SW 1271 (cell line): ENCODE measurements around the gene SLC38A4.
"Not testable (repeated sequence)": the region's sequence is repeated elsewhere in the genome, so short reads cannot be mapped to it uniquely, and the experiment has no call there.

ENCODE experiments used
- DNase-seq, 2 experiments: peaks; one replicate each; lab custom pipeline; 2025; lab: John Stamatoyannopoulos, UW

The SLC38A4 gene

GRCh38 chr12:46775796-46776195, 50.0 kb downstream of the SLC38A4 start:
- DNase-seq = no peak

- no peak for DNase-seq
These were observed 51.5 kb downstream of the SLC38A4 start for GRCh38 chr12:46774322-46774633.

DNA sequence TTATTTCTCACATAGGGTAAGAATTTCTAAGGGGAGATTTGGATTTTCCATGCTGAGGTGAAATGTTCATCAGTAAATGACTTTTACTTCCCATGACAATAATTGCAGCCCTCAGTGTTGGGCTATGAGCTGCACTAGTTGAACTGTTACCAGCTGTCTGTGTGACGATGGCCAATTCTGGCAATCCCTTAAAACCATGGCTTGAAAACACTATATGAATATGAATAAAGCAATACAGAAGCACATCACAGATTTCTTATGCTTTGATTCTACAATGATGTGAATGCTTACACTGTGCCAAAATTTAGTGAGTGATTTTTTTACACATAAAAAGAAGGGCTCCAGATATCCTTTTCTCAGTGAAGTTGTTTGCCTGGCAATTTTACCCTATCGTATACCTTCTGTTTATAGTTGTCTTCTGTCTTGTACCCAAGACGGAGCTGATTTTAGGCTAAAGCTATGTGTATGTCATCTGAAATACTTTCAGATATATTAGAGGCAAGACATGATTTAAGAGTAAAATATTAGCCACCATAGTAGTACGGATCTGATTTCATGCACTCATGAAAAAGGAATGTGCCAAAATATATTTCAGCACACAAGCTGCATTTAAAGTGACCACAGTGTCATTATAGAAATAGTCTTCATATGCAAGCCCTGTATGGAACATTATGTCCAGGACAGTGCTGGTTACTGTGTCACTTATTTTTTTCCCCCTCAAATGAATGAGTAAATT, 52.0 kb downstream of the SLC38A4 start:
- no peak for DNase-seq

- DNase-seq = no peak
These were observed 54.4 kb downstream of the SLC38A4 start for GRCh38 chr12:46771268-46771827.

DNA sequence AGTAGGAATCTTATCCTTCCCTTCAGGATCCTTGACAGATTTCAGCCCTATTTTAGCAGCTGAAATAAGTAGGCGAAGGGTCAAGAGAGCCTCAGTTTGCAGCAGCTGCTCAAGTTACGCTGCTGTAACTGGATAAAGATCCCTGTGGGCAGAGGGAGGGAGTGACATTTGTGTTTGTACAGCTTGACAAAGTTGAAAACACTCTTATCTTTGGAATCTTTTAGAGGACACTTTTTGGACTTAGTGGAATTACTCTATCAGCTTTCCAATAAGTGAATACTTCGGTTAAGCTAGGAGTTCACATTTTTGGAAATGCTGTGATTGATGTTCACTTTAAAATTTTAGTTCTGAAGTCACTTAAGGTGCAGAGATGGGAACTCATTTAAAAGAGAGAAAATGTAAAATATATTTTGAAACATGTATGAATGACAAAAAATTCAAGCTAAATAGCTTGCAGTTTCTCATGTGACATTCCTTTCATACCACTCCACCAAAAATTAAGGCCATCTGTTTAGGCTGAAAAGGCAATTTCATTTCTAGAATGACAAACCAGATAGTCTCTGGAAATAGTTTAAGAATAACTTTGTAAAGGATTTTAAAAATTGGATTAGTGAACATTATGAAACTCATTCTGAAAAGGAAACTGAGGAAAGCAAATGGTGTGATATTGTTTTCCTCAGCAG, 55.2 kb downstream of the SLC38A4 start:
- no peak for DNase-seq

DNA sequence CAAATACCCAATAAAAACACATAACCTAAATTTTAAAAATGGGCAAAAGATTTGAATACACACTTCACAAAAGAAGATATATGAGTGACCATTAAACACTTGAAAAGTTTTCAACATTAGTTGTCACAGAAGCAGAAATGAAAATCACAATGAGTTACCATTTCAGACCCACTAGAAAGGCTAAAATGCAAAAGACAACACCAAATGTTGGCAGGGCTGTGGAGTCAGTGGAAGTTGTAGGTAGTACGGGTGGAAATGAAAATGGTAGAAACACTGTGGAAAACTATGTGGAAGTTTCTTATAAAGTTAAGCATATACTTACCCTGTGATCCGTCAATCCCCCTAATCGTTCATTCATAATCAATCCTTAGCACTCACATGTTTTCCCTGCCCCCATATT, 61.8 kb downstream of the SLC38A4 start:
- DNase-seq = no peak

- no peak for DNase-seq
These were observed 62.6 kb downstream of the SLC38A4 start for GRCh38 chr12:46763230-46763629.

- DNase-seq = no peak
These were observed 71.2 kb downstream of the SLC38A4 start for GRCh38 chr12:46754550-46754949.

GRCh38 chr12:46752396-46752795, 73.4 kb downstream of the SLC38A4 start:
- no peak for DNase-seq

GRCh38 chr12:46751173-46751572, 74.6 kb downstream of the SLC38A4 start:
- DNase-seq = no peak

DNA sequence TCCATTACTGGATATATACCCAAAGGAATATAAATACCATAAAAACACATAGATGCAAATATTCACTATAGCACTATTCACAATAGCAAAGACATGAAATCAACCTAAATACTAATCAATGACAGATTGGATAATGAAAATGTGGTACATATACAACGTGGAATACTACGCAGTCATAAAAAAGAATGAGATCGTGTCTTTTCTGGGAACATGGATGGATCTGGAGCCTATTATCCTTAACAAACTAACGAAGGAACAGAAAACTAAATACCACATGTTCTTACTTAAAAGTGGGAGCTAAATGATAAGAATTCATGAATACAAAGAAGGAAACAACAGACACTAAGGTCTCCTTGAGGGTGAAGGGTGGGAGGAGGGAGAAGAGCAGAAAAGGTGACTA, 76.5 kb downstream of the SLC38A4 start:
- DNase-seq = no peak

- no peak for DNase-seq
These were observed 81.5 kb downstream of the SLC38A4 start for GRCh38 chr12:46744283-46744682.

- no peak for DNase-seq
These were observed 82.3 kb downstream of the SLC38A4 start for GRCh38 chr12:46743456-46743855.

DNA sequence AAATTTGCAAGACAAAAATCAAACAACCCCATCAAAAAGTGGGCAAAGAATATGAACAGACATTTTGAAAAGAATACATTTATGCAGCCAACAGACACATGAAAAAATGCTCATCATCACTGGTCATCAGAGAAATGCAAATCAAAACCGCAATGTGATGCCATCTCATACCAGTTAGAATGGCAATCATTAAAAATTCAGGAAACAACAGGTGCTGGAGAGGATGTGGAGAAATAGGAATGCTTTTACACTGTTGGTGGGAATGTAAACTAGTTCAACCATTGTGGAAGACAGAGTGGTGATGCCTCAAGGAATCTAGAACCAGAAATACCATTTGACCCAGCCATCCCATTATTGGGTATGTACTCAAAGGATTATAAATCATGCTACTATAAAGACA, 83.5 kb downstream of the SLC38A4 start:
- DNase-seq = not testable (repeated sequence)

- DNase-seq = no peak
These were observed 100.5 kb downstream of the SLC38A4 start for GRCh38 chr12:46725332-46725731.

- DNase-seq = no peak
These were observed 102.0 kb downstream of the SLC38A4 start for GRCh38 chr12:46723629-46724419.

GRCh38 chr12:46722394-46723185, 103.2 kb downstream of the SLC38A4 start:
- no peak for DNase-seq

- DNase-seq = no peak
These were observed 107.3 kb downstream of the SLC38A4 start for GRCh38 chr12:46718495-46718894.

- DNase-seq = no peak
These were observed 107.9 kb downstream of the SLC38A4 start for GRCh38 chr12:46717868-46718267.

DNA sequence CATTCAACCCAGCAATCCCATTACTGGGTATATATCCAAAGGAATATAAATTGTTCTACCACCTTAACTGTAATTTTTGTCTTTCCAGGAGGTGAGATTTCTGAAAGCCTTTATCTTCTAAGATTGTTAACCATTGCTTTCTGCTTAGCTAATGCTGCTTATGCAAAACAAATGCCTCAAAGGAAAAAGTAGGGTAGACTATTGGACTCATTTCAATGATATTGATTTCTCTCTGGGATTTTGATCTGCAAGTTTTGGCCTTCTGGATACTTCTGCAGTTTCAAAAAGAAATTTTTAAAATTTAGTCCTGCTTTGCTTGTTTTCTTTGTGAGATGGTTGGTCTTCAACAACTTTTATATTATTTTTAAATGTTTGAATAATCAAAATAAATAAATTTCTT, 108.6 kb downstream of the SLC38A4 start:
- no peak for DNase-seq
